HT1080 (cell line): ENCODE measurements around the gene DAB1. TPM values are rescaled to one million over a fixed set of nuclear protein-coding genes. Genes with fewer than 3 reads are reported as not detected.

Experiments used
- DNase-seq: peaks from one replicate; pipeline ENCODE4 v3.0.0-alpha.2; 2015; ENCODE audit warnings: low read depth
- total RNA-seq: library from RNA; depleted of rRNA; stranded (reverse); fragments of >200 nt; shearing (Covaris generic); gene quantifications from 2 replicates; pipeline ENCODE4 v1.2.3, GENCODE V29; 2014

Gene DAB1
- total RNA-seq, 1 experiment from 2014 or later, result not detected

GRCh38 chr1:57319791-57320190, 104.1 kb downstream of the DAB1 start:
- no peak for DNase-seq

DNA sequence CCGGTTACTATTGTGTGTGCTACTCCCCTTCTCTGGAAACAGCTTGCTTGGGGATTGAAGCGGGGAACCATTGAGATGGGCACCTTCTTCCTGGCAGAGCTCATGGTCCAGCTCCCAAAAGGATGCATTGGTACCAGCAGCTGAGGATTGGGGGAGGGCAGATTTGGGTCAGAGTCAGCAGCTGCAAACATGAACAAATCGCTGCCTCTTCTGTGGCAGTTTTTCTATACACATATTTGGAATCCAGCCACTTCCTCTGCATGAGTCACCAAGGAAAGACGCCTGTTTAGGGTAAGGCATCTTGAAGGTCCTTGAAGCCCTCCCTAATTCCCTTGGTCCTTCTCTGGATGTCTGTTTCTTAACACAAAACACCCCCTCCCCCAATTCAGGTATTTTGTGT, 104.7 kb downstream of the DAB1 start:
- DNase-seq, result peak; percentile 45

DNA sequence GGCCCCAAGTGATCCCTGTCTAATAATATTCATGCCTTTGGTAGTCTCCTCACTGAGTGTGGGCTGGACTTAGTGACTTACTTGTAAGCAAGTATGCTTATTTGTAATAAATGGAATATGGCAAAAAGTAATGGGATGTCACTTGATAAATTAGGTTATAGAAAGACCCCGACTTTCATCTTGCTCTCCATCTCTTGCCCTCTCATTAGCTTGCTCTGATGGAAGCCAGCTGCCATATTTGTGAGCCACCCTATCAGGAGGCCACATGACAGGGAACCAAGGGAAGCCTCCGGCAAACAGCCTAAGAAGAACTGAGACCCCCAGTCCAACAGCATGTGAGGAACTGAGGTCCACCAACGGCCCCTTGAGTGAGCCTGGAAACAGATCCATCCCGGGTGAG, 107.0 kb downstream of the DAB1 start:
- DNase-seq, result no peak

GRCh38 chr1:57316291-57316690, 107.6 kb downstream of the DAB1 start:
- no peak for DNase-seq

DNA sequence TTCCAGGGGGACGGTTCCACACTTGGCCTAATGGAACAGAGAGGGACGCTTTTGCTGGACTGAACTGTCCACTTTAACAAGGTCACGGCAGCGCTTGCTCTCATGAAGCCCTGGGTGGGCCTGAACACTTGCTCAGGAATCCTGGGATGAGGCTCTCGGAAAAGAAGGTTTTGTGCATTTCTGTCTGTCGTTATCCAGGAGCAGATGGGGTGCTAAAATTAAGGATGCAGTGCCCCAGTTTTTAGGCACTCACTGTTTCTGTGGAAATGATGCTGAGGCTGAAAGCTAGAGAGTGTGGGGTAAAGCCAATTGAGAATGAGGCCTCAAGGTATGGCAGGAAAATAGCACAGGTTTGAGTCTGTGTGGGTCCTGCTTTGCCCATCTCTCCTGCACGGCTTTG, 111.0 kb downstream of the DAB1 start:
- DNase-seq, result no peak

DNA sequence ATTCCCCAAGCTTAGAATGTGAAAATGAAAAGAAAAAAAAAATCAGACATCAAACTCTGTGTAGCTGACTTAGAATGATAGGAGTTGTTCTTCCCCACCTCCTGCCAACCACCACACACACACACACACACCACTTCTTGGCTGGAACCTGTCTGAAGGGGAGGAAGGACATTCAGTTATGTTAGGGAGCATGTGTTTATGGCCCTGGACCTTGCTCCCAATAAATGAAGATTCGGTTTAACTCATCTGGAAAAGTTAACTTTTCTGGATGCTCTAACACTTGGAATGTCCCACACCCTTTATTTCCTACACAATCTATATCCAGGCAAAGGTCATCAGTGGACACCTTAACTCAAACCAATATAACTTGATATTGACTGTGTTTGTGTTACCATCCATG, 112.4 kb downstream of the DAB1 start:
- no peak for DNase-seq

DNA sequence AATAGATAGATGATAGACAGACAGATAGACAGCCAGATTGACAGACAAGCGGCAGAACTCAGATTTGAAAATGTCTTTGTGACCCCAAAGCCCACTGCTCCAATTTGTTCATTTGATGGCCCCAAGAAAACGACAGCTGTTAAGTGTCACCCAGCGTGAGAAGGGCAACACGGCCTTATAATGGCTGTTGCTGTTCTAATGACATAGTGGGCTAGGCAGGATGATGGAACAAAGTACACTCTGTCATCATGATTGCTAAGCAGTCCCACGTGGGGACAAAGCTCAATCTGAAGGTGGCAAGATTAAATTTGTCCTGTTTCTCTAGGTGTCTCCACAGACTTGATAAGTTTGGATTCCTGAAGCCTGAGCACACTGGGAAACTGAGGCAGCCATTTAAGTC, 112.9 kb downstream of the DAB1 start:
- no peak for DNase-seq

GRCh38 chr1:57309630-57310029, 114.2 kb downstream of the DAB1 start:
- no peak for DNase-seq

DNA sequence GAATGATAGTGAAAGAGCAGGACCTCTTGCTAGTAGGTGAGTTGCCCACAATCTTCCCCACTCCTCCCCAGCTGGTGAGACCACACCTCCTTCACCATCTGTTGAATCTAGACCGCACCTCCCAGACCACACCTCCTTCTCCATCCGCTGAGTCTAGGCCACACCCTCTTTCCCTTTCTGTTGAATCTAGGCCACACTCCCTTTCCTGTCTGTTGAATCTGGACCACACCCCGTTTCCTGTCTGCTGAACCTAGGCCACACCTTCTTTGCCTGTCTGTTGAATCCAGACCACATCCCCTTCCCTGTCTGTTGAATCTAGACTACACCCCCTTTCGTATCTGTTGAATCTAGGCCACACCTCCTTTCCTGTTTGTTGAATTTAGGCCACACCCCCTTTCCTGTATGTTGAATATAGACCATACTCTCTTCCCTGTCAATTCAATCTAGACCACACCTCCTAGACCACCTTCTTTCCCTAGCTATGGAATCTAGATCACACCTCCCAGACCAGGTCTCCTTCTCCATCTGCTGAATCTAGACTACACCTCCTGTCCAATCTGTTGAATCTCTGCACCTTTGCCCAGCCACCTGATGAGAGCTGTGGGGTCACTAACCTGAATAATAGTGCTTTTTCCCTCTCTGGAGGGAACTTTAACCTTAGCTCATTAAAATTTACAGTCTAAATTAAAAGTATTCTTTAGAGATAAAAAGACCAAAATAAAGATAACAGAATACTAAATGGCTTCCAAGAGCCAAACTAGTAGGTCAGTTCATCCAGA, 116.3 kb downstream of the DAB1 start:
- DNase-seq, result peak; percentile 75

DNA sequence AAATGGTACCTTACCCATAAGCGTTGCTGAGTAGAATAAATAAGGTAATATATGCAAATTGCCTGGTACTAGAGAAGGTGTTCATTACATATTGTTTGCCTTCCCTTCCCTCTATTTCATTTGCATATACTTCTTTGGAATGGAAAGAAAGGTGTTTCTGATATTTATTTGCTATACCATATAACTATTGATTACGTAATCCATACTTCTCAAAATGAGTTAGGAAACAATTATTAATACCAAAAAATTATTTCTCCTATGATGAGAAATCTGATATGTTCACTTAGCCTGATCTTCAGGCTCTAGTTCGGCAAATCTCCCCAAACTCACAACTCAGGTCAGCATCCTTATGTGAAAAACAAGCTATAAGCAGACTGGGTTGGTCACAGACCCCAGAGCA, 119.3 kb downstream of the DAB1 start:
- no peak for DNase-seq

GRCh38 chr1:57302812-57303596, 120.9 kb downstream of the DAB1 start:
- DNase-seq, result no peak

- DNase-seq, result no peak
Observed at GRCh38 chr1:57300186-57300585, 123.7 kb downstream of the DAB1 start.

DNA sequence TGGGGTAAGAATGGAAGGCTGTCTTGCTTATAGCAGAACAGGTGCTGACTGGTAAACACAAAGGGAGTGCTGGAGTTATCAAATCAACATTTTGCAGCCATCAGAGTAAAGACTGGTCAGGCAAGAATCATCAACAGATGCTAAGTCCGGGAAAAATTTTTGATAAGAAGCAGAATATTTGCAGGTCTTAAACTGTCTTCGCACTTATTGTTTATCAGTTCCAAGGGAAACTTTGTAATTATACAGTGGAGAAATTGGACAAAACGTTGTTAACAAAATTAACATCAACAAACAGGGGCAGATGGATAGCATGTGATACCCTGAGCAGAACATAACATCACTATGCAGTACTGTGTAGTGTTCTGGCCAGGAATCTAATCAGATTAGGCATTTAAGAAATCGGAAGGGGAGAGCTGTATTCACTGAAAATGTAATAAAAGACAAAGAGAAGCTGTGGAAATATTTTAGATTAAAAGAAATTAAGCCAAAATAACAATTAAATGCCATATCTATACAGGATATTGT, 127.1 kb downstream of the DAB1 start:
- no peak for DNase-seq

GRCh38 chr1:57295326-57295725, 128.5 kb downstream of the DAB1 start:
- no peak for DNase-seq

DNA sequence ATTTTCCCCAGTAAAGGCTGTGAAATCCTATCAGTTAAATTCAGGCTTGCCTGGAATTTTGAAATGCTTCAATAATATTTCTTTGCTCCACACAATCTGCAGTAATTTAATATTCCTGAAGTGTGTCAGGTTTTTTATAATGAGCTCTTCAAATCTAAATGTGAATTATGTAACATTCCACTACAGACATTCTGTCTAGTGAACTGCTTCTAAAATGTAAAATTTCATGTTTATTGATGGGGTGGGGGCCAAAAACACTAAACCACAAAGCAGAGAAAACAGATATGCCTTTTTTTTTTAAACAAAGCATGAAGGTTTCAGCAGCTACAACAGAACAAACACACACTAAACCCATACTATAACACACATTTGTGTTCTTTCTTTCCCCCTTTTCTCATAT, 129.7 kb downstream of the DAB1 start:
- no peak for DNase-seq

DNA sequence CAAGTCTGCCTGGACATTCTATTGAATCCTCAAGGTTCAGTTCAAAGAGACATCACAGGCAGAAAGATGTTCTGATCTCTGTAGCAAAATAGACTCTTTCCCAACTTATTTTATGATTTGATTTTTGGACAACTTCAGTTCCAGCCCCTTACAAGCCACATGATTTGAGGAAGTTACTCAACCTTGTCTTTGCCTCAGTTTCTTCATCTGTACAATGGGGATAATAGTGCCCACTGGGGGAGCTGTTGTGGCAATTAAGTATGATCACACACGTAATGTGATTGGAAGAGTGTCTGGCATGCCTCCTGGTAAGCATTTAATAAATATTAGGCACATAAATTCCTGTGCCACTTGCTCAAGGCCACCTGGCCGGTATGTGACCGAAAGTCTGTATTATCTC, 130.6 kb downstream of the DAB1 start:
- no peak for DNase-seq

DNA sequence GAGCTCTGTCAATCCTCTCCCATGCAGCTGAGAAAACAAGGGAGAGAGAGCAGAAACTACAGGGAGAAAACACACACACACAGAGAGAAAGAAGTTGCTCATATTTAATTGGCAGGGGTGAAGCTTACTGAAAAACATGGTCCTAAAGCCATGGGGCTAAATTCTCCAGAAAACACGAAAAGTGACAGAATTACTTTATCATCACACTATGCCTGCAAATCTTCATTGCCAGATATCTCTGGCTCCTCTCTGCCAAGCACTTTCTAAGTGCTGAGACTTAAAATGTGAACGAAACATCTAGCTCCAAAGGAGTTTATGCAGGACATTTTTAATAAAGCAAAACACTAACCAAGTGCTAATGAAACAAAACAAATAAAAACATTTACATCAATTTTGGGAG, 134.1 kb downstream of the DAB1 start:
- no peak for DNase-seq

DNA sequence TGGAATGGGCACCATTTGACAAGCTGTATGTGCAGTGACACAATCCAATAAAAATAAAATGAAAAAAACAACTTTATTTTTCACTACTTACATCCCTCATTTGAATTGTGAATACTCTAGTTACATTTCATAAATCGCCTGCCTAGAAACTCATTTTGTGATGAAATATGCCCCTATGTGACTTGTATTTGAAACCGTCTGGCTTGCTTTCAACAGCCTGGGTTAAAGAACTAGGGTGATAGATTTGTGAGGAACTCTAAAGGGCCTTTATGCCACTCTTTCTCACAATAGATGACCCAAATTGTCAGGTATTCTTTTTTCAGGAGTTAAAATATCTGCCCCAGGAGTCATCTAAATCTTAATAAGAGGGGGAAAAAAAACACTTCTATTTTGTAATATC, 137.9 kb downstream of the DAB1 start:
- no peak for DNase-seq

DNA sequence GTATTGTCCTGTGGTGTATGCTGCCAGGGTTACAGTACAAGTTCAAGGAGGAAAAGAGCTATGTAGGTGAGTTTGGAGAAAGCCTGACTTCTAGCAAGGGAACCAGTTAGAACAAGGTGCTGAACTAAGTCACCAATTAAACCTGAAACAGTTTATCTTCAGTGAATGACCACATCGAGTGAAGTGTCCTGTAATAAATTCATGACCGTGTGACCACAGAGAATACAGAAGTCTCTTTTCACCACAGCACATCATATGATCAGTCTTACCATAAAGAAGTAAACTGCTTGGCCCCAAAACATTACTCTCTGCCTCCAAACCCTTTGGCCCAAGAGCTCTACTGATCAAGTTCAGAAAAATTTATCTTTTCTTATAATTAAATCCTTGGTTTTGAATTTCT, 141.4 kb downstream of the DAB1 start:
- DNase-seq, result no peak

- no peak for DNase-seq
Observed at GRCh38 chr1:57281324-57281723, 142.5 kb downstream of the DAB1 start.

- DNase-seq, result peak; percentile 51
Observed at GRCh38 chr1:57279909-57280666, 143.8 kb downstream of the DAB1 start.

- DNase-seq, result no peak
Observed at GRCh38 chr1:57278558-57278957, 145.3 kb downstream of the DAB1 start.
